GM18951 (cell line): Measurements from ENCODE around the gene RAB5B.
"Not testable (repeated sequence)": the region's sequence is repeated elsewhere in the genome, so short reads cannot be mapped to it uniquely, and the experiment has no call there.

Experiments used
- POLR2A ChIP-seq: IDR thresholded peaks from 4 replicates; pipeline ENCODE4 v1.6.1; 2011; ENCODE audit warnings: mild to moderate bottlenecking; ENCODE audit not compliant: insufficient read length, insufficient read depth; ENCODE audit errors: extremely low read depth
- in situ Hi-C: fragments of 300-500 bp; cut with MboI; formaldehyde crosslinking; loops from one replicate; pipeline ENCODE4 v1.12.0; 2022; ENCODE audit warnings: low sequenced_read_pairs, mixed read lengths, inconsistent platforms; ENCODE audit not compliant: unreplicated experiment

RAB5B gene

GRCh38 chr12:56001487-56002100 lies 27.7 kb downstream of the RAB5B start:
- no peak for TF ChIP-seq POLR2A
- in situ Hi-C loops, result no loop called here

- in situ Hi-C loops, result not testable (repeated sequence)
These were observed 29.5 kb downstream of the RAB5B start for GRCh38 chr12:56003376-56003775.

DNA sequence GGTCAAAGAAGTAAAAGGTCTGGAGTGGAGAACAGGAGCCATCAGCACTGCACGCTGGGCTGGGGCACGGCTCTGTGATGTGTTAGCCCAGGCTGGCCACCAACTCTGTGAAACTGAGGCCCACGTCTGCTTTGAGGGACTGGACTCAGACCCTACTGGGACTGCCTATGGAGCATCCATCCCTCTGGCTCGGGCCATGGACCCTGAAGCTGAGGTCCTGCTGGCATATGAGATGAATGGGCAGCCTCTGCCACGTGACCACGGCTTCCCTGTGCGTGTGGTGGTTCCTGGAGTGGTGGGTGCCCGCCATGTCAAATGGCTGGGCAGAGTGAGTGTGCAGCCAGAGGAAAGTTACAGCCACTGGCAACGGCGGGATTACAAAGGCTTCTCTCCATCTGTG lies 30.3 kb downstream of the RAB5B start:
- in situ Hi-C loops, result no loop called here
- no peak for TF ChIP-seq POLR2A

DNA sequence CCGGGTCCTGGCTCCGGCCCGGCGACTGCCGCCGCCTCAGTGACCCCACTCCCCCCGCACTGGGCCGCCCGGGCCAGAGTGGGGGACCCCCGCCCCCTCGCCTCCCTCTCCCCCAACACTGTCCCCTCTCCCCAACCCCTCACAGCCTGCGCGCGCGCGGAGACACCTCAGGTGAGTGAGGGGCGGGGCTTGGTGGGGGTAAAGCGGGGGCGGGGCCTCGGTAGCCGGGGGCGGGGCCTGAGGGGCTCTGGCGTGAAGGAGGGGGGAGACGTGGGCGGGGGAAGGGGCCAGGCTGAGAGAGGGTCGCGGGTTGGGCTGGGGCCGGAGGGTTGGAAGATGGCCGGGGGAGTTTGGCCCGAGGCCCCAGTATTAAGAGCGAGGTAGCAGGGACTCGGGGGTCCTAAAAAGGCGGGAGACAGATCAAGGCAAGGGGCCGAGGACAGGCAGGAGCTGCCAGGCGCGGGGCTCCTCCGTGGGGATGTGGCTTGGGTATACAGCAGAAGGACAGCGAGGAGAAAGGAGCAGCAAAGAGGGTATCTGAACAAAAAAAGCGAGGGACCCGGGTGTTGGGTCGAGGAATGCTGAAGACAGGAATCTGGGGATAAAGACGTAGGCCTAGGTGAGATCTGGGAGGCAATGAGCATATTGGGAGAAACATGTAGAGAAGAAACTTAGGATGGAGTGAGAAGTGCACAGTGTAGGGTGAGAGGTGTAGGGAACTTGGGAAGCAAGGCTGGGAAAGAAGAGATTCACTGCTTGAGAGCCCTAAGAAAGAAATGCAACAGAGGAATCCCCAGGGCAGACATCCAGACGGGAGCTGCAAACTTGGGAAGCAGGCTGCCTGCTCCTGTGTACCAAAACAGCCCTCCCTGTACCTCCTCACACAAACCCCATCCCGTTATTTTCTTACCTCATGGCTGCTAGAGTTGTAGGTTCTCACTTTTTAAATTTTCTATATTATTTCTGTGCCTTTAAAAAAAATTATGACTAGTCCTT lies 34.0 kb downstream of the RAB5B start:
- in situ Hi-C loops, result no loop called here
- peak; percentile 15 for TF ChIP-seq POLR2A

DNA sequence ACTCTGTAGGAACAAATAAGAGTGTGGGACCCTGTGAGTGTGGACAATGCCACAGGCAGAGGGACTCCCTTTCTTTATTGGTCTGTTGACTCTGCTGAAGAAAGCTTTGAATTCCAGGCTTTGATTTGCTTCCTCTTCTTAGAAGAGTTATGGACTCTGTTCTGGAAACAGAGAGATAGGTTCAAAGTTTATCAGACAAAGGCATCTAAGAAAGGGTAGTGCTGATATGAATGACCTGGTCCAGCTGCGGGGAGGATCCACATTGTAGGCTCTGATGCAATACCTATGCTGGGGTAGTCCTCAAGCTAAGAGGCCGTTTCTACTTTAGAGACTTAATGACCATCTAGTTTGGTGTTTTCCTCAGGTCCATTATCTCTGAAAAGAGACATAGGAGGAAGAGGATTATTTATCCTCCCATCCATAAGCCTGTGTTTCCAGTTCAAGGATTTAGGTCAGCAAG lies 36.3 kb downstream of the RAB5B start:
- TF ChIP-seq POLR2A, result no peak
- in situ Hi-C loops, result no loop called here

DNA sequence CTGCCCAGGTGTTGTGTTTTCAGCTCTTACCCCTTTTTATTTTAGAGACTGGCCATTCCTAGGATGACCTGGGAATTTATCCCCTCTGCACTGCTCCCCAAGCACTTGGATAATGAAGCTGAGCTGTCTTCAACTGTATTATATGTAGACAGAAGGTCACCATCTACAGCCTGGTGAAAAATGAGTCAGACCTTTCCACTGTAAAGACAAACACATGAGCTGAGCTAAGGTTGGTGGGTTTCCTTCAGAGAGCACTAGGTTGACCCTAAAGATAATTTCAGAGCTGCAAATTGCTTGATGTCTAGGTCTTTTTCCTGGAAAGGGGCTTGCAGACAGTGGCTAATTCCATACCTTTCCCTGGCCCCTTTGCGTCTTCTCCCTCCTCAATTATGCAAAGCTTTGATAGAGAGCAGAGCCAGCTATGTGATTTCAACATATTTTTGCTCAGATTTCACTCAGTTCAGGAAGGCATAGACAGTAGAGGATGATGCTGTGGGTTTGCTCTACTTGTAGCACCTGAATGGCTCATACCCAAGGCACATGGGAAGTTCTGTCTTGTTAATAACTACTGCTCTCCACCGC lies 37.7 kb downstream of the RAB5B start:
- in situ Hi-C loops, result no loop called here
- no peak for TF ChIP-seq POLR2A

DNA sequence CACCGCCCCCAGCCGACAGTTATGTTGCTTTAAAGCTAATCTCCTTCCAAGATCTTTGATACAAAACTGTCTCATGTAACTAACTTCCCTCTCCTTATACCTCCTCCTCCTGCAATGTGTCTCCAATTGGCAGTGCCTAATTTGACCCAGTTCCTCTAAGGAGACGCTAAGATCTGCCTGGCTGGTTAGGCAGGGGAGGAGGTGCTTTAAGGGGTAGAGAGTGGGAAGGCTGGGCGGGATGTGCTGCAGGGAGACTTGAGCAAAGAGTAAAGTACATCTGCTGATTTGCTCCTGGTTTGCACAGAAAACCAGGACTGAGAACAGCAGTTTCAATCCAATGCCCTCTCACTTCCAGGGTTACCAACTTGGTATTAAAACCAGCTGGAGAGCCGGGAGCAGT lies 39.6 kb downstream of the RAB5B start:
- in situ Hi-C loops, result no loop called here
- no peak for TF ChIP-seq POLR2A

GRCh38 chr12:56014205-56014604 lies 40.3 kb downstream of the RAB5B start:
- in situ Hi-C loops, result no loop called here
- no peak for TF ChIP-seq POLR2A

DNA sequence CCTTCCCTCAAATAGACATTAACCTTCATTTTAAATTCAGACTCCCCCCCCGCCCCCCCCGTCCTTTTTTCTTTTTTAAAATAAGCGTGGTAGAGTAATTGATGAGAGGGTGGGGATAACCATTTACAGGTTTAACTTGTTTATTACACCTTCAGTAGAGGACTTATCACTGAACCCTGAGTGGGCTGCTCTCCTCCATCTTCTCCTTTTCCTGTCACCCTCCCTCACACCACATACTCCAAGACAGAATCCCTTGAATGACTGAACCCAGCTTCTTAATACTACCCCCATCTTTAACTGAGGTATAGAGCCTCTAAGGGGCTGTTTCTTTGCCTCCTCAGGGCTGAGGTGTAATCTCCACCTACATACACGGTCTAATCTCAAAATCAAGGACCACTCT lies 43.3 kb downstream of the RAB5B start:
- TF ChIP-seq POLR2A, result no peak
- in situ Hi-C loops, result no loop called here

DNA sequence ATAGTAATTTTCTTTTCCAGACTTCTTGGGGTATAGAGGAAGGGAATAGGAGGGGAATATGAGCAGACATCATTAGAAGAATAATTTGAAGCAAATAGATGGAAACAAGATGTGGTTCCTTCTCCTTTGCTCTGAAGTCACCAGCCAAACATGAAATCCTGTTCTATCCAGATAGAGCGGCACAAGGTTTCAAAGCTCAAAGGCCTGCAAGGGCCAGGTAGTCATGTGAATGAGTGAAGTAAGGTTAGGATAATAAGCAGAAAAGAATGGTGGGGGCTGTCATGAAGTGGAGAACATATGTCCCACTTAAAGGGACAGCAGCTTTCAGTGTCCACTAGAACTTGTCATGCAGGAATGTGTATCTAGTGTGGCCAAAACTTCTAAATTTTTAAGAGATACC lies 44.5 kb downstream of the RAB5B start:
- in situ Hi-C loops, result no loop called here
- no peak for TF ChIP-seq POLR2A

DNA sequence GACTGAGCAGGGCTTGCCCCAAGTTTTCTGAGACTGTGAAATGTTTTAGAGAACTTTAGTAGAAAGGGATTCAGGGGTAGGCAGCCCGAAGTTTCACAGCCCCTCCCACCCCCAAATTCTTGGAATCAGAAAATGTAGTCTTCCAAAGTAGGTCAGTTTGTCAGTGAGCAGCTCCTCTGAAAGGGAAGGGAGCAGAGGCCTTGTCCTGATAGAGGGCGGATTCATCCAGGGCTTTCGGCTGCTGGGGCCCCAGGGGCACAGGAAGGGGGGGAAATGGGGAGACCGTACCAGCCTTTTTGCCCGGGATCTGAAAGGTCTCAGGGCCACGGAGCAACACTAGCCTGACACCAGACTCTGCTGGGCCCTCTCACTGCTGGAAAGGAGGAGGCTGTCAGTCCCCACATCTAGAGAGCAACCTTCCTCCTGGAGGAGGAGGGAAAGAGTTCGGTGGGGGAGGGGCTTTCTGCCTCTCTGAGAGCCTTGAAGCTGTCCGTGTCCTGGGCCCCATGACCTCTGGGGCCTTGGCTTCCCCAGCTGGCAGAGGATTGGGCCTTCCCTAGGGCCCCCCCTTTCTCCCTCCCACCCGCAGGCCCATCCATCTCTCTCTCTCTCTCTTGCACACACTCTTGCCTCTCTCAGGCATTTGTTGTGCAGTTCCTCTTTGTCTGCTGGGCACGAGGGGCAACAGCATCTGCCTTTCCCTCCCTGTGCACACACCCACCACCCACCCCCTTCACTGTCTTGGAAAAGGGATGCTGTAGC lies 46.7 kb downstream of the RAB5B start, which contains the start of gene IKZF4:
IKZF4 (plus strand) TSS at position 621 of the 762 bp plus-strand sequence. CDS start 451 bp downstream, outside the sequence.
- TF ChIP-seq POLR2A, result no peak
- in situ Hi-C loops, result no loop called here

DNA sequence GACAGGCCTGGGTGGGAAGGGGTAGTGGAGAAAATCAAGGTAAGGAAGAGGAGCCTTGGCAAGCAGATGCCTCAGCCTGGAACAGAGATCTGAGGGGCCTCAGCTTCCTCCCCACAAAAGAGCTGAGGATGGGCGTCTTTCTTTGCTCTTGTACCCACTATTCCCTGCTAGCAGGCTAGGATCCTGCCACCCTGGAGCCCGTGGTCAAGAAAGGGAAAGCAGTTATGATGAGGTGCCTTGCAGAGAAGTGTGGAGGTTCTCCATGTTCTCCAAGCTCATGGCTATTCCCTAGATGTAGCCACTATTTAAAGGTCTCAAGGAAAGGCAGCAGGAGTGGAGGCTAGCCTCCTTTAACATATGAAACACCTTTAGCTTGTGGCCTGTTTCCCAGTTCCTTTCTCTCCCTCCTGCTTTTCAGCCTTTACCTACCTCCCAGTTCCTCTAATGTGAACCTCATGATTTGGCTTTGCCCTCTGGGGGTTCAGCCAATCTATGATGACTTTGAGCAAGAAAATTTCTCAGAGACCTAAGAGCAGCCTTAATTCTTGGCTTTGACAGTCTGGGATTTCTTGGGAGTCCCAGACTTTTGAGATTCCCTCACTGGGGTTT lies 48.1 kb downstream of the RAB5B start:
- no peak for TF ChIP-seq POLR2A
- in situ Hi-C loops, result no loop called here
